Retinal pigment epithelial cell (primary cell): ENCODE data around the gene ZNF280C.

Source experiments
- DNase-seq: peaks from one replicate; pipeline ENCODE4 v3.0.0-alpha.2; 2010; ENCODE audit warnings: low read depth
- H3K4me3 ChIP-seq: 2 replicates; pipeline ENCODE4 v1.5.1; 2011; ENCODE audit warnings: mild to moderate bottlenecking, low read length, control low read depth, moderate library complexity
- CTCF ChIP-seq: conservative IDR thresholded peaks from 2 replicates; pipeline ENCODE4 v1.5.1; 2011; ENCODE audit warnings: low read depth, low read length, control low read depth, inconsistent platforms

Gene ZNF280C

GRCh38 chrX:130179170-130179569 lies 89.5 kb downstream of the ZNF280C start:
- DNase-seq: no peak
- no peak for TF ChIP-seq CTCF

GRCh38 chrX:130176942-130177341 lies 91.8 kb downstream of the ZNF280C start:
- DNase-seq: no peak
- no peak overlapping the region for H3K4me3 ChIP-seq
- no peak for TF ChIP-seq CTCF

More at GRCh38 chrX:130179170-130179569, 89.5 kb downstream of the ZNF280C start:
- H3K4me3 ChIP-seq: no peak overlapping the region

GRCh38 chrX:130176354-130176776 lies 92.3 kb downstream of the ZNF280C start:
- TF ChIP-seq CTCF: no peak
- no peak for DNase-seq
- no peak overlapping the region for H3K4me3 ChIP-seq

GRCh38 chrX:130174937-130175336 lies 93.8 kb downstream of the ZNF280C start:
- no peak for TF ChIP-seq CTCF
- no peak for DNase-seq
- no peak overlapping the region for H3K4me3 ChIP-seq

GRCh38 chrX:130174045-130174704 lies 94.5 kb downstream of the ZNF280C start:
- TF ChIP-seq CTCF: no peak
- H3K4me3 ChIP-seq: no peak overlapping the region
- peak; percentile 50 for DNase-seq

GRCh38 chrX:130173190-130173895 lies 95.4 kb downstream of the ZNF280C start:
- peak; percentile 43 for DNase-seq
- H3K4me3 ChIP-seq: peak overlapping the region; percentile 61
- no peak for TF ChIP-seq CTCF

- no peak for TF ChIP-seq CTCF
- no peak for DNase-seq
- H3K4me3 ChIP-seq: peak overlapping the region; percentile 61
Measured at GRCh38 chrX:130172127-130172845, 96.4 kb downstream of the ZNF280C start.
